HG03378 (cell line): ENCODE results near the gene WFS1.

Experiments used
- ATAC-seq: cut with Tn5 transposase; IDR thresholded peaks from one replicate; pipeline ENCODE4 v1.9.1; 2021; ENCODE audit warnings: mild to moderate bottlenecking, moderate library complexity; ENCODE audit not compliant: unreplicated experiment

The WFS1 gene

DNA sequence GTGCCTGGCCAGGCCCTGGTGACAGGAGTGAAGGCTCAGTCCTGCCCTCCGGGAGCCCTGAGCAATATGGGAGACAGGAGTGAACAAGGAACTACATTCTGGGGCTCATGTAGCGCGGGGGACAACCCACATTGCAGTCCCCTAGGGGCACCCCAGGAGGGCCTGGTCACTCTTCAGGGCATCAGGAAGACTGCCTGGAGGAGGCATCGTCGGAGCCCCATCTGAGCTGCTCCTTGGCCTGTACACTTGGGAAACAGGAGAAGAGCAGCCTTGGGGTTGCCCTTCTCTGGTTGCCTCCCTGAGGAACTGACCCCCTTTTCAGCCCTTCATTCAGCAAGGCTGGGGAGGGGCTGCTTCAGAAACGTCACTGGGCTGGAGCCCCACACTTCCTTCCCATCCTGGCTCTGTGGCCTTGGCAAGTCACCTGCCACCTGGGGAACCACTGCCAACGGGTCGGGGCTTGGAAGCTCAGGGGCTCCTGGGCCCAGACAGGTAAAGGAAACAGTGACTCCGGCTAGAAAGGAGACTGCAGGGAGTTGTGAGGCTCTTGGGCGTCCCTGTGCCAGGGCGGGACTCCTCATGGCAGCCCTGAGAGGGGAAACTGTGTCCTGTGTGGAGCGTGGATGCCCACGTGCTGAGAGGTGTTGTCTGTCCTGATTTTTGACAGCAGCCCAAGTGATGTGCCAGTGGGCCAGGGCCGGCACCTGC is 10.1 kb downstream of the WFS1 start:
- no peak for ATAC-seq

- ATAC-seq, result no peak
These were observed 10.8 kb downstream of the WFS1 start for GRCh38 chr4:6280365-6280996.

GRCh38 chr4:6281436-6282313 is 12.0 kb downstream of the WFS1 start:
- ATAC-seq, result no peak

DNA sequence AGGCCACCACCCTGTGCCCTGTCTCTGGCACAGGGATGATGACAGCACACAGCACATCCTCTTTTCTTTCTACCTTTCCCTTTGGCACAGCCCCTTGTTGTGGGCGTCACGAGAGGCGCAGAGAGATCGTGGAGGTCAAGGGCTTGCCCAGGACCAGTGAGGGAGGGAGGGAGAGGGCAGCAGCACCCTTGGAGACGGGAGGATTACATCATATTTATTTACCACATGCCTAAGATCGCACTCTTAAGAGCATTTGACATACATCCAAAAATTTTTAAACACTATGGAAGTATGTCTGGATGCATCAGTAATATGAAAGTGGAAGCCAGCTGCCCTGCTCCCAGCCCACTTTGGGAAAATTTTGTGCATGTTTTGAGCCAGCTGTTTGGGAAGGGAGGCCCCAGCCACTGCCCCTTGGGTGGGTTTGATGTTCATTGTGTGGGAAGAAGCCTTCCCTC is 12.7 kb downstream of the WFS1 start:
- no peak for ATAC-seq

DNA sequence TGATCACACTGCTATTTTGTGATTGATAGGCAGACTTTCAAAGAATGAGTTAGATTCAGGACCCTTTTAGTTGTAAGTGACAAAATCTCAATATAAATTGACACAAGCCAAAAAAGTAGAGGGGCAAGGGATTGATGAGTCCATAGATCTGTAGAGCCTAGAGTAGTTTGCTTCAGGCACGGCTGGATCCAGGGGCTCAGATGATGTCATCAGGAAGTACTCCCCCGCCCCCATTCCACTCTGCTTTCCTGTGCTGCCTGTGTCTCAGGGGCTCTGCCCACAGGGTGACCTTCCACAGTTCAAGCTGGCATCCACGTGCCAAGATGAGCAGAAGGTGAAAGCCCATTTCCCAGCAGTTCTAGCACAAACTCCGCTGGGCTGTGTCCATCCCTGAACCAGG is 13.6 kb downstream of the WFS1 start:
- no peak for ATAC-seq

GRCh38 chr4:6287017-6287788 is 17.6 kb downstream of the WFS1 start:
- ATAC-seq, result no peak

DNA sequence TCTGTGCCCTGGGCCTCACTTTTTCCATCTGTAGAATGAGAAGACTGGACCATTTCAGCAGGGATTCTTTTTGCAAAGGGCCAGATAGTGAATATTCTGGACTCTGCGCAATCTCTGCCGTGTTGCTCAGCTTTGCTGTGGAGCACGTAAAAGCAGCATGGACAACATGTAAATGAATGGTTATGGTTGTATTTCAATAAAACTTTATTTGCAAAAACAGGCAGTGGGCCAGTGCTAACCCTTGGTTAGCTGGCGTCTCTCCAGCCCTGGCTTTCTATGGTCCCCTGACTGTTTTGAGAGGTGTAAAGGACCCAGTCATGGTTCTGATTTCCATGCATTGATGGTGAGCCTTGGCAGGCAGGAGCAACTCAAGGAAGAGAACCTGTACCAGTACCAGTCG is 18.7 kb downstream of the WFS1 start:
- ATAC-seq, result no peak

DNA sequence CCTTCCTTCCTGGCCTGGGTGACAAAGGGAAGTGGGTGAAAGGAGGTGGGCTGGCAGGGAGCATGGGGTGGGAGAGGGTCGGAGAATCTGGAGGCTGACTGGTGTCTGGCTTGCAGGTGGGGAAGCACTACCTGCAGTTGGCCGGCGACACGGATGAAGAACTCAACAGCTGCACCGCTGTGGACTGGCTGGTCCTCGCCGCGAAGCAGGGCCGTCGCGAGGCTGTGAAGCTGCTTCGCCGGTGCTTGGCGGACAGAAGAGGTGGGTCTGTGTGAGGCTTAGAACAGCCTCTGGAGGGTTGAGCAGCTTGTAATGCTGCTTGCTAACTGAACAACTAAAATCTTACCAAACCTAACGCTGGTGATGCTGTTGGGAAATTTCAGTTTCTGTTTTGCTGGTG is 19.2 kb downstream of the WFS1 start:
- no peak for ATAC-seq

DNA sequence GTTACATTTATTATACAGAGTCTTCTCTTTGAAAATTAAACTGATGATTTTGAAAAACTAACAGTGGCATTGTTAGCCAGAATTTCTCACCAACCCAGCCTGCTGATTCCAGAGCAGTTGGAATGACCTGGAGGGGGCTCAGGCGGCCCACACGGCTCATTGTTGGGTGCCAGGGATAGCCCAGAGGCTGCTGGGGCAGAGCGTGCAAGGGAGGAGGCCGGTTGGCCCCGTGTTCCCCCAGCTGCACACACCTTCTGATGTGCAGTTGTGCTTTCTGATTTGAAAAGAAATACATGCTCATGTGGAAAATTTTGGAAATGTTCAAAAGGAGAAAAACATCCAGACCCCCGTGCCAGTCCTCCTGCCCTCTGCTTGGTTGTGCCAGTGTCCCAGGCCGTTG is 20.6 kb downstream of the WFS1 start:
- no peak for ATAC-seq

DNA sequence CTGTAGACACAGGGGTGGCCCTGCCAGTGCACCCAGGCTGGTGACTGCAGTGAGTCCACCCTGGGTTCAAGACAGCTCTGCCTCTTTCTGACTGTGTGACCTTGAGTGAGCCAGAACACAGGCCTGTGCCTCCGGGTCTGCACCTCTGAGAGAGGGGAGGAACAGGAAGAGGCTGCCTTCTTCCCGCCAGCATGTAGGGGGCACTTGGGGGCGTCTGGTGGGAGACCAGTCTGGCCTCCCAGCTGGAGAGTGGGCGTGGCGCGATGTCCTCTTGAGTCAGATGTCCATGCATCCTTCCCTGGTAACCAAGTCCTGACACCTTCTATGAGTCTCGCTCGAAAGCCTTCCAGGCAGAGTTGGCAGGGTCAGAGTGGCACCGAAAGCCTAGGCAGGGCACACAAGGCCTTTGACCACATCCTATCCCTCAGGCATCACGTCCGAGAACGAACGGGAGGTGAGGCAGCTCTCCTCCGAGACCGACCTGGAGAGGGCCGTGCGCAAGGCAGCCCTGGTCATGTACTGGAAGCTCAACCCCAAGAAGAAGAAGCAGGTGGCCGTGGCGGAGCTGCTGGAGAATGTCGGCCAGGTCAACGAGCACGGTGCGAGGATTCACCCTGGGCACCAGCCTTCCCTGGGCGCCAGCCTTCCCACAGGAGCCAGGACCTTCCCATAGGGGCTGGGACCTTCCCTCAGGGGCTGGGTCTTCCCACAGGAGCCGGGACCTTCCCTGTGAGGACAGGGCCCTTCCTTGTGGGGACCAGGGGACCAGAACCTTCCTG is 21.3 kb downstream of the WFS1 start:
- ATAC-seq, result no peak

DNA sequence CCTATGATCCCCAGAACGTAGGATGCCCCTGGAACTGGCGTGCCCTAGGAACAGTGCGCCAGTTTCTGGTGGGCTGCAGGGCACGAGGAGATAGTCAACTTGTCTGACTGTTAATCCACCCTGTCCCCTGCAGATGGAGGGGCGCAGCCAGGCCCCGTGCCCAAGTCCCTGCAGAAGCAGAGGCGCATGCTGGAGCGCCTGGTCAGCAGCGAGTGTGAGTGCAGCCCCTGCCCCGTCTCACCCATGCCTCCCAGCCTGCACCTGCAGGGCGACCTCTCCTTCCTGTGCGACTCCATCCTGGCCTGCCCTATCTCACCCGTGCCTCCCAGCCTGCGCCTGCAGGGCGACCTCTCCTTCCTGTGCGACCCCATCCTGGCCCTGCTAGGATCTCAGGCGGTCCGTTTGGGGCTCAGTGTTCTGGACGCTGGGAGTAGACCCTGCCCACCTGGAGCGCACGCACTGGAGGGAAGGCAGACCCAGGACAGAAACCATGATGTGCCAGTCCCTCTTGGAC is 22.2 kb downstream of the WFS1 start:
- no peak for ATAC-seq

DNA sequence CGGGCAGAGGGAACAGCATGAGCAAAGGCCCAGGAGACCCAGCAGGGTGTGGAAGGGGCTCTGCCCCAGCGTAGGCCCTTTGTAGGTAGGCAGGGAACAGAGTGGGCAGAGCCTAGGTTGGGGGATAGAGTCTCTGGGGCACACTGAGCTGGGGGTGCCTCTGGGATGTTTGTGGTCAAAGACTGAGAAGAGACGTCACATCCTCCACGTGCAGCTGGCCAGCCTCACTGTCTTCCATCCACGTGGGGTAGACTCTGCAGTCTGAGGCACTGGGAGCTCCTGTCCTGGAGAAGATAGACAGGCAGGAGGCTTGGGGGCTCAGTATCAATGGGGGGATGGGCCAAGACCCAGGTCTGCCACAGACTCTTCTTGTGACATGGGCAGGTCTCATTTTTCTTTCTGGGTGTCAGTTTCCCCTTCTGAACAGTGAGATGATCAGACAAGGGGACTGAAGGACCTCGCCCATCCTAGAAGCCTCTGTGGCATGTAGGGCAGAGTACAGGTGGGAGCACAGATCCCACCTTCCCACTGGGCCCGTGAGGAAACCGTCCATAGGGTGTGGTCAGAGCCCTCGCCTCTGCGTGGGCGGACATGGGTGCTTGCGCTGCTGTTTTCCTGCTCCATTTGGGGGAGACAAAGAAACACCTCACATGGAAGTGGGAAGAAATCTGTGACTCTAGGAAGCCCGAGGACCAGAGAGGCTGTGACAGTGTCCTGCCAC is 22.9 kb downstream of the WFS1 start:
- no peak for ATAC-seq

GRCh38 chr4:6293097-6293445 is 23.4 kb downstream of the WFS1 start:
- ATAC-seq, result no peak

GRCh38 chr4:6293661-6294060 is 24.0 kb downstream of the WFS1 start:
- ATAC-seq, result no peak

- ATAC-seq, result no peak
These were observed 25.2 kb downstream of the WFS1 start for GRCh38 chr4:6294705-6295421.

- no peak for ATAC-seq
These were observed 25.8 kb downstream of the WFS1 start for GRCh38 chr4:6295495-6295894.

DNA sequence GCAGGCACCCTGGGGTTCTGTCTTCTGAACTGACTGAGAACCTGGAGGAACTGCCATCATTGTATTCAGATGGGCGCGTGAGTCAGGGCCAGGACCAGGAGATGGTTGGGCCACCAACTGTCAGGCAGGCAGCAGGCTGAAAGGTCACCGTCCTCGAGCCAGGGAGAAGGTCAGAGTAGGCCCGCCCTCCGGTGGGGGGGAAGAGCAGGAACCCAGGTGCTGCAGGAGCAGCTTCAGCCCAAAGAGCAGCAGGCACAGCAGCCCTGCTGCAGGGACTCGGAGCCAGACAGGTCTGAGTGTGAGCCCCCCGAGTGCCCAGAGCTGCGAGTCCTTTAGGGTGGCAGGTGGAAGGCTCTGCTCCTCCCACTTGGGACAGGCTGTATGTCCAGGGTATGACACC is 26.4 kb downstream of the WFS1 start:
- no peak for ATAC-seq

DNA sequence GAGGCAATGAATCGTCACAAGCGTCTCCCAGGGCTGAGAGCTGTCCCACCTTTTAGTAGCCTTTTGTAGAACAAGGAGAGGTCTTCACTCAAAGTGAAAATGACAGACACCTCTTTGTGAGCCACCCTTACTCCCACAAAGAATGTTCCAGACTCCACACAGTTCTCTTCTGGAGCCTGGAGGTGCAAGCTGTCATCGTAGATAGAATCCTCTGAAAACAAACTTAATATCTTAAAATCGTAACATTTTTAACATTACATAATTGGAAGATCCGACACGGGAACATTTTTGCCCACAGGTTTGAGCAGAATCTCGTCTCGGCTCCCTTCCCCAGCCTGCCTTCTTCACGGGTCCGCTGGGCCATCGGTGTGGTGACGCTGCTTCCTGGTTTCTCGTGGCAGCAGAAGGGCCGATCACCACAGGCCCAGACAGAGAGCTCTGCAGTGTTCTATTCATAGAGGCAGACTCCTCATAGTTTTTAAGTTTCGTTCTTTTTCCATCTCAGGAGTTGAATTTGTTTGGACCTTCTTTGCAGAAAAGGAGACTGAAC is 27.7 kb downstream of the WFS1 start:
- no peak for ATAC-seq

GRCh38 chr4:6298035-6298434 is 28.4 kb downstream of the WFS1 start:
- no peak for ATAC-seq
